PC-9 (cell line): ENCODE results near the gene HOXA11.

Experiments
- CTCF ChIP-seq: fragments of 200-600 bp; sonication (generic); conservative IDR thresholded peaks from 2 replicates; pipeline ENCODE4 v1.6.1; 2017; ENCODE audit warnings: mixed run types, antibody characterized with exemption, mild to moderate bottlenecking, moderate library complexity
- EZH2 ChIP-seq: fragments of 200-600 bp; sonication (generic); IDR thresholded peaks from 2 replicates; pipeline ENCODE4 v1.8.0; 2017; ENCODE audit warnings: antibody characterized with exemption, low read depth

DNA sequence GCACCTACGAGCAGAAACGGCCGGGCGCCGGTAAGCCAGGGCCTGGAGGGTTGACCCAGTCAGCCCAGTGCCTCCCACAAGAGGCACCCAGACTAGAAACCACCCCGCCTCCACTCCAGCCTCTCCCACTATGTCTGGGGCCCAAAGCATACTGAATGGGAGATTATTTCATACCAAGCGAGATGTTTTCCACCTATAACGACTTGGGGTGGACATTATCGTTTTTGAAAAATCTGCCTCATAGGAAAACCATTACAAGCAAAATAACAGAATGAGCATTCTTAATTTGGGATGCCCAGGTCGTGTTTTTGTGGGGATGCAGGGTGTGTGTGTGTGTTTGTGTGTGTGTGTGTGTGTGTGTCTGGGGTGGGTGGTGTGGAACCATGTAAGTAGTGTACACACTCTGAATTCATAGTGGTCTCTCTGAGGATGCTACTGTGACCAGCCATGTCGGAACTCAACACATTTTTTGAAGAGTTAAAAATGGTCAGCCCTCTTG lies 39.1 kb downstream of the HOXA11 start:
- no peak for TF ChIP-seq CTCF
- TF ChIP-seq EZH2, result no peak
